ENCODE results near the gene ALCAM. TPM values are rescaled to one million over a fixed set of nuclear protein-coding genes. Genes with fewer than 3 reads are reported as not detected.

Gene ALCAM
- total and polyA plus RNA-seq, 2 donors (not counting 3 experiments of a cell fraction or from before 2014, with no cell fraction given), result 46.3 to 118 TPM

DNA sequence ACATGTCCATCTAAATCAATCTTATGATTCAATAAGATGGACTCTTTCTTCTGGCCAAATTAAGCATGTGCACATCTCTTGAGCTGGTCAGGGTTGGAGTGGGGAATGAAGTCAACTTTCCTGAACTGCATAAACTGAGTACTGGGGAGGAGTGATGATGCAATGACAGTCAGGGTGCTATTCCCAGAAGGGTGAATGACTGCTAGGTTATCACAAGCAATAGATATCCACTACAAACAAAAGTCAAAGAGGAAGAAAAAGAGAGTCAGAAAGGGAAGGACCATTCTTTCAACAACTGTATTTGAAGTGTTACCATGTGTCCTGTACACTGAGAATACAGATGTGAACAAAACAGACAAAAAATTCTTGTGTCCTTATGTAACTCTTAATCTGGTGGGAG is 70.0 kb downstream of the ALCAM start:
- dilution Hi-C loops (cut with MboI; ENCODE audit: extremely low pct_ligation_motif_present, low sequenced_read_pairs), result no loop called here
- Histone ChIP-seq H3K4me2 (ENCODE audit: insufficient read depth, low read length) (no peak overlapping the region), H2AFZ (ENCODE audit: low read depth, low read length) (no peak overlapping the region), H3K79me2 (ENCODE audit: control insufficient read depth, insufficient read depth, low read length) (no peaks in the 10 kb centered on the region), H3K27me3 (ENCODE audit: control insufficient read depth in 2 of 2, insufficient read depth in 2 of 2, low read length in 2 of 2) (no peaks in the 10 kb centered on the region), H3K4me3 (replicated peaks in 1 of 3; ENCODE audit: insufficient read depth in 1 of 3, low read depth in 1 of 3, low read length in 3 of 3) (no peak overlapping the region), H3K36me3 (ENCODE audit: control insufficient read depth in 2 of 2, extremely low read depth in 1 of 2, insufficient read depth in 2 of 2, low read length in 2 of 2) (no peaks in the 10 kb centered on the region), H4K20me1 (replicated peaks; ENCODE audit: control insufficient read depth, extremely low read depth, insufficient read depth, low read length) (no peaks in the 10 kb centered on the region), H3K9ac (replicated peaks; ENCODE audit: extremely low read depth, insufficient read depth, low read length) (no peak overlapping the region), H3K9me3 (replicated peaks; ENCODE audit: control insufficient read depth, insufficient read depth, low read length) (no peaks in the 10 kb centered on the region), H3K9me1 (replicated peaks; ENCODE audit: control insufficient read depth, extremely low read depth, insufficient read depth, low read length) (no peaks in the 10 kb centered on the region), H3K27ac (ENCODE audit: insufficient read depth, low read depth, low read length) (no peak overlapping the region), H3K4me1 (ENCODE audit: control insufficient read depth, extremely low read depth, insufficient read depth, low read length) (no peaks in the 10 kb centered on the region)
- no peak for FAIRE-seq
- ChIA-PET POLR2A (no interaction called here), CTCF (interaction anchor here (2.2 to 2.3 kb wide), 2 partner anchors 10 to 13 kb away, joined by 5 to 11 read pairs; no protein-coding TSS in a partner anchor)
- DNase-seq (ENCODE audit: low read depth, low spot score), result no peak
- intact Hi-C loops (cut with micrococcal nuclease), result no loop called here
- no peak for TF ChIP-seq FOS (IDR thresholded peaks at IDR 0.05; ENCODE audit: borderline replicate concordance, insufficient read depth, low read length)
- TF ChIP-seq, protein P1, sequence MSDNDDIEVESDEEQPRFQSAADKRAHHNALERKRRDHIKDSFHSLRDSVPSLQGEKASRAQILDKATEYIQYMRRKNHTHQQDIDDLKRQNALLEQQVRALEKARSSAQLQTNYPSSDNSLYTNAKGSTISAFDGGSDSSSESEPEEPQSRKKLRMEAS (IDR thresholded peaks at IDR 0.05; ENCODE audit: insufficient read depth, insufficient read length), result no peak
- TF ChIP-seq EZH2 (IDR thresholded peaks at IDR 0.05; ENCODE audit: borderline replicate concordance, low read depth, low read length, severe bottlenecking), result no peak
- no peak for TF ChIP-seq MYC (IDR thresholded peaks at IDR 0.05; ENCODE audit: low read depth, low read length)
- no peak for TF ChIP-seq POLR2A (IDR thresholded peaks at IDR 0.05; ENCODE audit: low read depth, low read length)
- TF ChIP-seq, protein P2, sequence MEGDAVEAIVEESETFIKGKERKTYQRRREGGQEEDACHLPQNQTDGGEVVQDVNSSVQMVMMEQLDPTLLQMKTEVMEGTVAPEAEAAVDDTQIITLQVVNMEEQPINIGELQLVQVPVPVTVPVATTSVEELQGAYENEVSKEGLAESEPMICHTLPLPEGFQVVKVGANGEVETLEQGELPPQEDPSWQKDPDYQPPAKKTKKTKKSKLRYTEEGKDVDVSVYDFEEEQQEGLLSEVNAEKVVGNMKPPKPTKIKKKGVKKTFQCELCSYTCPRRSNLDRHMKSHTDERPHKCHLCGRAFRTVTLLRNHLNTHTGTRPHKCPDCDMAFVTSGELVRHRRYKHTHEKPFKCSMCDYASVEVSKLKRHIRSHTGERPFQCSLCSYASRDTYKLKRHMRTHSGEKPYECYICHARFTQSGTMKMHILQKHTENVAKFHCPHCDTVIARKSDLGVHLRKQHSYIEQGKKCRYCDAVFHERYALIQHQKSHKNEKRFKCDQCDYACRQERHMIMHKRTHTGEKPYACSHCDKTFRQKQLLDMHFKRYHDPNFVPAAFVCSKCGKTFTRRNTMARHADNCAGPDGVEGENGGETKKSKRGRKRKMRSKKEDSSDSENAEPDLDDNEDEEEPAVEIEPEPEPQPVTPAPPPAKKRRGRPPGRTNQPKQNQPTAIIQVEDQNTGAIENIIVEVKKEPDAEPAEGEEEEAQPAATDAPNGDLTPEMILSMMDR (IDR thresholded peaks at IDR 0.05; ENCODE audit: extremely low read depth in 1 of 2, insufficient read depth in 1 of 2, low read depth in 1 of 2, low read length in 2 of 2), result no peak
- TF ChIP-seq POLR2AphosphoS5 (IDR thresholded peaks at IDR 0.05; ENCODE audit: insufficient read depth, low read depth, low read length), result no peak
- no peak for TF ChIP-seq GATA2 (IDR thresholded peaks at IDR 0.05; ENCODE audit: insufficient read depth, insufficient read length, low read depth, low read length)
- no peak for TF ChIP-seq JUN (IDR thresholded peaks at IDR 0.05; ENCODE audit: borderline replicate concordance, insufficient read depth, insufficient read length, low read depth)
- BruUV-seq (replicated peaks), result no TSS peak
